ENCODE measurements around the gene EDIL3. TPM values are rescaled to one million over a fixed set of nuclear protein-coding genes. Genes with fewer than 3 reads are reported as not detected.

EDIL3 gene
- total RNA-seq, 1 experiment from 2014 or later: not detected

DNA sequence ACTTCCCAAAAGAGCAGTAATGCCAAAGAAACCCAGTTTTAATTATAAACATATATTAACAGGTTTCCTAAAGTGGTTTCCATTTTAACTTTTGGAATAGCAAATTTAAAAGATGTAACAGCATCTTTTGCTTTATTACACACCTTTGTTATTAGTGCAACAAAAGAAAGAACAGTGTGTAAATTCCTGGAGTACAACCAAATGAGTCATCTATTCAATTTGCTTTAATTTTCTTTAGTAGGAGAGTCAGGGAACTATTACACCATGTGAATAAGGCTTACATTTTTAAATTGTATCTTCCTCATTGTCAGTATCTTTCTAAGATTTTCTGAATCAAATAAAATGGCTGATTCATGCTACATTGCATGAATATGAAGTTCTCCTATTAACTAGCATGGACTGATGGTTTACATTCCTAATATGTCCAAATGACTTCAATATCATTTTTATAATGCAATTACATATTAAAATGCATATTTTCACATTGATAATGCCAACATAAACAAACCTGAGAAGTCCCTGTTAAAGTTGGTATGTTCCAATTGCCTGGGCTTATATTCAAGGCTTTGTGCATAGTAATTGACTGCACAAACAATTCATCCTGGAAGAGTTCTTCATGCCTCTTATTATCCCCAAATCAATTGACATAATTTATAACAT lies 22.5 kb downstream of the EDIL3 start:
- POLR2A ChIA-PET: no interaction called here
- CTCF ChIA-PET: no interaction called here
- no peaks in the 10 kb centered on the region for H3K4me1 Mint-ChIP-seq (ENCODE audit: insufficient read depth, unreplicated experiment)
- no peaks in the 10 kb centered on the region for H3K9me3 Mint-ChIP-seq (ENCODE audit: unreplicated experiment)
- H3K36me3 Mint-ChIP-seq (ENCODE audit: insufficient read depth, unreplicated experiment): no peaks in the 10 kb centered on the region
- intact Hi-C loops (cut with micrococcal nuclease): no loop called here
- TF ChIP-seq, protein P1, sequence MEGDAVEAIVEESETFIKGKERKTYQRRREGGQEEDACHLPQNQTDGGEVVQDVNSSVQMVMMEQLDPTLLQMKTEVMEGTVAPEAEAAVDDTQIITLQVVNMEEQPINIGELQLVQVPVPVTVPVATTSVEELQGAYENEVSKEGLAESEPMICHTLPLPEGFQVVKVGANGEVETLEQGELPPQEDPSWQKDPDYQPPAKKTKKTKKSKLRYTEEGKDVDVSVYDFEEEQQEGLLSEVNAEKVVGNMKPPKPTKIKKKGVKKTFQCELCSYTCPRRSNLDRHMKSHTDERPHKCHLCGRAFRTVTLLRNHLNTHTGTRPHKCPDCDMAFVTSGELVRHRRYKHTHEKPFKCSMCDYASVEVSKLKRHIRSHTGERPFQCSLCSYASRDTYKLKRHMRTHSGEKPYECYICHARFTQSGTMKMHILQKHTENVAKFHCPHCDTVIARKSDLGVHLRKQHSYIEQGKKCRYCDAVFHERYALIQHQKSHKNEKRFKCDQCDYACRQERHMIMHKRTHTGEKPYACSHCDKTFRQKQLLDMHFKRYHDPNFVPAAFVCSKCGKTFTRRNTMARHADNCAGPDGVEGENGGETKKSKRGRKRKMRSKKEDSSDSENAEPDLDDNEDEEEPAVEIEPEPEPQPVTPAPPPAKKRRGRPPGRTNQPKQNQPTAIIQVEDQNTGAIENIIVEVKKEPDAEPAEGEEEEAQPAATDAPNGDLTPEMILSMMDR (IDR thresholded peaks at IDR 0.05; ENCODE audit: unreplicated experiment): no peak
- no peak for DNase-seq (ENCODE audit: unreplicated experiment)
- H3K4me3 Mint-ChIP-seq (ENCODE audit: unreplicated experiment): no peak overlapping the region
- H3K27ac Mint-ChIP-seq (ENCODE audit: low read depth, unreplicated experiment): no peak overlapping the region
- H3K27me3 Mint-ChIP-seq (ENCODE audit: insufficient read depth, unreplicated experiment): peaks cover 76% of the 10 kb centered on the region
- no TSS peak for BruUV-seq (replicated peaks)

DNA sequence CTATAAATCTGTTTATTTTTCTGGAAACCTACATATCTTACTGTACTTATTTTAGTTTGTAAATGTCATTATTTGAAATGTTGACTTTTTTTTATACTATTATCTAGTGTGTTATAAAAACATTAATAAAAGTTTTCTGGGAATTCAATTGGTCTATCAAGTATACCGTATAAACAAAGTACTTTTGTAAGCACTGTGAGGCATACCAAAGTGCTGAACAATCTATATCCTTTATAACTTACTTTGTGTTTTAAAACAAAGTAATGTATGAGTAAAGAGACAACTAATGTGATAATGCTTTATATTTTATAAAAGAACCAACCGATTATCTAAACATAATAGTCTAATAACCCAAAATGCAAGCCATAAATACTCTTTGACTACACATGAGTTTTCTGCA lies 23.1 kb downstream of the EDIL3 start:
- TF ChIP-seq, protein P1 (IDR thresholded peaks at IDR 0.05; ENCODE audit: unreplicated experiment): no peak
- no peaks in the 10 kb centered on the region for H3K4me1 Mint-ChIP-seq (ENCODE audit: insufficient read depth, unreplicated experiment)
- intact Hi-C loops (cut with micrococcal nuclease): no loop called here
- H3K27ac Mint-ChIP-seq (ENCODE audit: low read depth, unreplicated experiment): no peak overlapping the region
- ChIA-PET POLR2A (no interaction called here), CTCF (no interaction called here)
- DNase-seq (ENCODE audit: unreplicated experiment): no peak
- no peaks in the 10 kb centered on the region for H3K36me3 Mint-ChIP-seq (ENCODE audit: insufficient read depth, unreplicated experiment)
- peaks cover 76% of the 10 kb centered on the region for H3K27me3 Mint-ChIP-seq (ENCODE audit: insufficient read depth, unreplicated experiment)
- no peak overlapping the region for H3K4me3 Mint-ChIP-seq (ENCODE audit: unreplicated experiment)
- BruUV-seq (replicated peaks): no TSS peak
- no peaks in the 10 kb centered on the region for H3K9me3 Mint-ChIP-seq (ENCODE audit: unreplicated experiment)

DNA sequence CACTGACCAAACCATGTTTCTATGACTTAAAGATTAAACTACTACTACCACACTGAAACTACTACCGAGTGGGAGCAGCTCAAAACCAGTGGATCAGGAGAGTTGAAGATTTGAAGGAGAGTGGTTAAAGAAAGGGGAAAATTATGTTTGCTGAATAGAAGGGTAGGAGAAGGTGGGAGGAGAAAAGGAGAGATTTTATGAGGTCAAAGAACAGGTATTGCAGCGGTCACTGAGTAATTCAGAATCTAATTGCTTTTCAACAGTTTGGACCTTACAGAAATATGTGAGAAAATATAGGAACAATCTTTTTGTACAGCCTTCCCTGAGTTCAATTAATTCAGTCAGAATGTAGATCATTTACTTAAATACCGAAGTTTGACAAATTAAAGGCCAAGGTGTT lies 24.6 kb downstream of the EDIL3 start:
- ChIA-PET POLR2A (no interaction called here), CTCF (no interaction called here)
- Mint-ChIP-seq H3K4me1 (ENCODE audit: insufficient read depth, unreplicated experiment) (no peaks in the 10 kb centered on the region), H3K36me3 (ENCODE audit: insufficient read depth, unreplicated experiment) (no peaks in the 10 kb centered on the region), H3K27ac (ENCODE audit: low read depth, unreplicated experiment) (no peak overlapping the region), H3K27me3 (ENCODE audit: insufficient read depth, unreplicated experiment) (peaks cover 76% of the 10 kb centered on the region), H3K9me3 (ENCODE audit: unreplicated experiment) (no peaks in the 10 kb centered on the region), H3K4me3 (ENCODE audit: unreplicated experiment) (no peak overlapping the region)
- no peak for DNase-seq (ENCODE audit: unreplicated experiment)
- TF ChIP-seq, protein P1 (IDR thresholded peaks at IDR 0.05; ENCODE audit: unreplicated experiment): no peak
- intact Hi-C loops (cut with micrococcal nuclease): no loop called here
- no TSS peak for BruUV-seq (replicated peaks)

DNA sequence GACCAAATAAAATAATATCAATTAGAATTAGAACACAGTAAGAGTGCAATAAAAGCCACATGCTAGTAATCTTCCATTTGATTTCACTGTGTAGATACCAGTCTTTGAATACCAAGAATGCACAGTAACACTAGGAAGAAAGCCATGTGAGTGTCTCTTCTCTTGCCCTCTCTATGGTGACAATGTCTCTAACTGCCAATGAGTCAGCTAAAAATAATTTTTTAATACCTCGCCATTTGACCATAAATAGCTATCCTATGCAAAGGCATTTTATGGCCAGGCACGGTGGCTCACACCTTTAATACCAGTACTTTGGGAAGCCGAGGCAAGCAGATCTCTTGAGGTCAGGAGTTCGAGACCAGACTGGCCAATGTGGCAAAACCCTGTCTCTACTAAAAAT lies 30.6 kb downstream of the EDIL3 start:
- Mint-ChIP-seq H3K27ac (ENCODE audit: low read depth, unreplicated experiment) (no peak overlapping the region), H3K4me3 (ENCODE audit: unreplicated experiment) (no peak overlapping the region), H3K9me3 (ENCODE audit: unreplicated experiment) (no peaks in the 10 kb centered on the region), H3K4me1 (ENCODE audit: insufficient read depth, unreplicated experiment) (no peaks in the 10 kb centered on the region), H3K27me3 (ENCODE audit: insufficient read depth, unreplicated experiment) (peaks cover 79% of the 10 kb centered on the region), H3K36me3 (ENCODE audit: insufficient read depth, unreplicated experiment) (no peaks in the 10 kb centered on the region)
- POLR2A ChIA-PET: no interaction called here
- CTCF ChIA-PET: no interaction called here
- BruUV-seq (replicated peaks): no TSS peak
- intact Hi-C loops (cut with micrococcal nuclease): no loop called here
- no peak for DNase-seq (ENCODE audit: unreplicated experiment)
- TF ChIP-seq, protein P1 (IDR thresholded peaks at IDR 0.05; ENCODE audit: unreplicated experiment): no peak
